K562 (cell line): ENCODE results near the gene HJV. TPM values are rescaled to one million over a fixed set of nuclear protein-coding genes. Genes with fewer than 3 reads are reported as not detected.

Experiments
- CREM ChIP-seq: IDR thresholded peaks from 2 replicates; pipeline ENCODE4 v1.6.1; 2014; ENCODE audit warnings: antibody characterized with exemption, low read depth
- CSDE1 ChIP-seq, 2 experiments: fragments of 450-650 bp; IDR thresholded peaks; 2 replicates each; pipeline ENCODE4 v1.6.1; 2016; ENCODE audit warnings: mild to moderate bottlenecking in 1 of 2
- CXXC5 ChIP-seq: fragments of 250-450 bp; sonication (Bioruptor Pico); IDR thresholded peaks from 2 replicates; pipeline ENCODE4 v1.8.0; 2022; ENCODE audit warnings: inconsistent platforms, mild to moderate bottlenecking, moderate library complexity
- FOXO4 ChIP-seq: fragments of 450-650 bp; formaldehyde crosslinking; IDR thresholded peaks from 2 replicates; pipeline ENCODE4 v1.4.0; 2020; ENCODE audit warnings: mild to moderate bottlenecking, moderate library complexity
- MTA2 ChIP-seq: fragments of 450-650 bp; IDR thresholded peaks from 2 replicates; pipeline ENCODE4 v1.6.1; 2016; ENCODE audit warnings: low read depth
- PCBP1 ChIP-seq: fragments of 200-400 bp; formaldehyde crosslinking; IDR thresholded peaks from 2 replicates; pipeline ENCODE4 v1.6.1; 2018; ENCODE audit warnings: mild to moderate bottlenecking, low read depth, low read length; ENCODE audit not compliant: poor library complexity, severe bottlenecking
- PREB ChIP-seq: sonication (generic); formaldehyde crosslinking; IDR thresholded peaks from 2 replicates; pipeline ENCODE4 v1.8.1; 2023; ENCODE audit warnings: mild to moderate bottlenecking, missing genetic modification reagents
- RREB1 ChIP-seq: fragments of 250-450 bp; sonication (Bioruptor Pico); IDR thresholded peaks from 2 replicates; pipeline ENCODE4 v1.4.0; 2020
- SMARCB1 ChIP-seq: IDR thresholded peaks from 2 replicates; pipeline ENCODE4 v1.6.1; 2011; ENCODE audit warnings: improper control_type of control experiment, low read depth; ENCODE audit not compliant: insufficient read length
- TAL1 ChIP-seq: fragments of 450-650 bp; IDR thresholded peaks from 2 replicates; pipeline ENCODE4 v1.6.1; 2016; ENCODE audit warnings: mild to moderate bottlenecking
- USF2 ChIP-seq: sonication (generic); formaldehyde crosslinking; IDR thresholded peaks from 2 replicates; pipeline ENCODE4 v1.5.0; 2020; ENCODE audit warnings: missing genetic modification reagents
- ZFX ChIP-seq: sonication (generic); formaldehyde crosslinking; IDR thresholded peaks from 2 replicates; pipeline ENCODE4 v1.8.0; 2022; ENCODE audit warnings: mild to moderate bottlenecking, missing genetic modification reagents, moderate library complexity
- ZNF143 ChIP-seq: sonication (generic); formaldehyde crosslinking; IDR thresholded peaks from 2 replicates; pipeline ENCODE4 v1.9.0; 2022; ENCODE audit warnings: mild to moderate bottlenecking, missing genetic modification reagents
- ZNF592 ChIP-seq: fragments of 450-650 bp; IDR thresholded peaks from 2 replicates; pipeline ENCODE4 v1.6.1; 2017; ENCODE audit warnings: antibody characterized with exemption, mild to moderate bottlenecking
- ZNF764 ChIP-seq: fragments of 250-450 bp; sonication (Bioruptor Pico); IDR thresholded peaks from 2 replicates; pipeline ENCODE4 v1.4.0; 2020; ENCODE audit warnings: low read depth, mild to moderate bottlenecking, moderate library complexity
- polyA plus RNA-seq, 8 experiments: library from polyadenylated mRNA; depleted of rRNA in 4 of 8; stranded (reverse) in 5 of 8; unstranded in 3 of 8; fragments of >200 nt; fragmentation: Nextera tagmentation in 2 of 8; fragmentation: Illumina TruSeq in 1 of 8; extraction: Ambion mirVana in 2 of 8; extraction: Trizol in 1 of 8; gene quantifications; 2 replicates each; pipeline versions ENCODE4 v1.2.1 to v1.2.3, GENCODE V29; 2011 to 2014; ENCODE audit warnings: inconsistent platforms in 1 of 8, missing spikeins in 1 of 8
- total RNA-seq, 7 experiments: library from RNA; depleted of rRNA in 6 of 7; stranded (reverse); fragments of >200 nt in 6 of 7; fragmentation: Illumina TruSeq in 2 of 7; extraction: Trizol in 2 of 7; gene quantifications; 2 replicates each; pipeline versions ENCODE4 v1.2.1 to v1.2.3, GENCODE V29; 2011 to 2021; ENCODE audit warnings: low replicate concordance in 1 of 7

Gene HJV
- total and polyA plus RNA-seq, 9 of the 15 experiments (the other 6 are each of a cell fraction or from before 2014, with no cell fraction given) = 1.0 to 6.6 (median 2.4) TPM

- no peak for TF ChIP-seq SMARCB1
- peak; percentile 5; the same call in 1 of the 2 replicates for TF ChIP-seq TAL1
- no peak for TF ChIP-seq ZNF143 (CRISPR knock-in tag)
- no peak for TF ChIP-seq PREB (CRISPR knock-in tag)
- peak; percentile 72 for TF ChIP-seq CREM
- peak; percentile 52 for TF ChIP-seq CXXC5
- TF ChIP-seq PCBP1 = peak; percentile 98
- TF ChIP-seq ZNF764 (CRISPR knock-in tag) = no peak
- no peak for TF ChIP-seq USF2 (CRISPR knock-in tag)
- TF ChIP-seq ZNF592 = no peak
- no peak for TF ChIP-seq FOXO4 (CRISPR knock-in tag)
- peak; percentile 58 for TF ChIP-seq ZFX (CRISPR knock-in tag)
- TF ChIP-seq CSDE1 (IDR thresholded peaks at IDR 0.05) = peak in 1 of 2 experiments; percentile 6; a peak in 1 of 4 replicates
- TF ChIP-seq MTA2 = no peak
- no peak for TF ChIP-seq RREB1 (CRISPR knock-in tag)
Measured at GRCh38 chr1:145996433-145997015, 25.0 kb downstream of the HJV start, which contains the start of gene TXNIP (continued).
